Measurements from ENCODE around the gene TMC1.

- TF ChIP-seq, protein P1, sequence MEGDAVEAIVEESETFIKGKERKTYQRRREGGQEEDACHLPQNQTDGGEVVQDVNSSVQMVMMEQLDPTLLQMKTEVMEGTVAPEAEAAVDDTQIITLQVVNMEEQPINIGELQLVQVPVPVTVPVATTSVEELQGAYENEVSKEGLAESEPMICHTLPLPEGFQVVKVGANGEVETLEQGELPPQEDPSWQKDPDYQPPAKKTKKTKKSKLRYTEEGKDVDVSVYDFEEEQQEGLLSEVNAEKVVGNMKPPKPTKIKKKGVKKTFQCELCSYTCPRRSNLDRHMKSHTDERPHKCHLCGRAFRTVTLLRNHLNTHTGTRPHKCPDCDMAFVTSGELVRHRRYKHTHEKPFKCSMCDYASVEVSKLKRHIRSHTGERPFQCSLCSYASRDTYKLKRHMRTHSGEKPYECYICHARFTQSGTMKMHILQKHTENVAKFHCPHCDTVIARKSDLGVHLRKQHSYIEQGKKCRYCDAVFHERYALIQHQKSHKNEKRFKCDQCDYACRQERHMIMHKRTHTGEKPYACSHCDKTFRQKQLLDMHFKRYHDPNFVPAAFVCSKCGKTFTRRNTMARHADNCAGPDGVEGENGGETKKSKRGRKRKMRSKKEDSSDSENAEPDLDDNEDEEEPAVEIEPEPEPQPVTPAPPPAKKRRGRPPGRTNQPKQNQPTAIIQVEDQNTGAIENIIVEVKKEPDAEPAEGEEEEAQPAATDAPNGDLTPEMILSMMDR (IDR thresholded peaks at IDR 0.05; ENCODE audit: low read length), result no peak
- no peak for TF ChIP-seq EZH2 (IDR thresholded peaks at IDR 0.05; ENCODE audit: borderline replicate concordance, low read length)
These were observed 251.3 kb downstream of the TMC1 start for GRCh38 chr9:72772661-72773060.

Data from OCI-LY1 (cell line).